Measurements from ENCODE around the gene ERVV-1. TPM values are rescaled to one million over a fixed set of nuclear protein-coding genes. Genes with fewer than 3 reads are reported as not detected.

The ERVV-1 gene
- polyA plus RNA-seq, 6 donors from 2014 or later, result not detected

DNA sequence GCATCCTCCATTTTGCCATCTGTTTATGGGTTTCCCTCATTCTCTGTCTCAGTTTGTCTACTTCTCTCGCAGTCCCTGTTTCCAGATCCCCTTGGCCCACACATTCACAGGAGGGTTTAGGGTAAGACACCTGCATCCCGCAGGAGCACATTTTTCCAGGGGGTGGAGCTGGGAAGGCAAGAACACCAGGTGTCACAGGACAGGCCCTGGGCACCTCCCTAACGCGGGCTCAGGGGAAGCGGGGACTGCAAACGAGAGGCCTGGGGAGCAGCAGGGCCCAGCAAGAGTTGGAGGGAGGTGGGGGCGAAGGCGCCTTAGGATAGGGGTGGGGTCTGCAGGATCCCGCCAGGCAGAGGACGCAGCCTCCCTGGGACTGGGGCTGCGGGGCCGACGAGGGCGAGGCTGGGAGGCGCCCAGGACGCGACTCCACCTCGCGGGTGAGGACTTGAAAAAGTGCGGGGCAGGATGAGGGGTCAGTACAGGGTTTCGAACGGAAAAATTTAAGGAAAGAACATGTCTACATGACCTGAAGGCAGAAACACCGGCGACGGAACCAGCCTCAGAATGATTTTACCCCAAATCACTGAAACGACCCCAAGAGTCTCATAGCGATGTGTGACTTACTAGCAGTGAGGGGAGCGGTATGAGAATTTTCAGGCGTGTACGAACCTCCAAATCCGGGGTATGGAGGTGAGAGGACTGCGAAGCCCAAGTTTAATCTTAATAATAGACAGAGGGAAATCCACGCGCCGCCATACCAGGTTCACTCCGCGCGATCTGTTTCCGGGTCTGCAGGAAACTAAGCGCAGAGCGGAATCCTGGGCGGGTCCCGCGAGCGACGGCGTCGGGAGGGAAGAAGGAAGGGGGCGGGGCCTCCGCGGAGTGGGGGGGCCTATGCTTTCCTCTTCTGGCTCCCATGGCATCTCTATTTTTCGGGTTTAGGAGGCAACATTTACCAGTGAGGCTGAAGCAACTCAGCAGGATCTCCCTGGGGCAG, 23.7 kb downstream of the ERVV-1 start:
- Mint-ChIP-seq H3K4me3 (peak overlapping the region in 7 of 8 donors; percentile 9 to 85 (median 71)), H3K4me1 (peaks cover 0 to 5% (median 4%) of the 10 kb centered on the region in 3 donors), H3K9me3 (peaks cover 13 to 72% (median 51%) of the 10 kb centered on the region in 7 donors), H3K27ac (peak overlapping the region in 2 of 6 donors; percentile 9 to 73), H3K36me3 (peaks cover 10 to 34% of the 10 kb centered on the region in 2 donors), H3K27me3 (peaks cover 19 to 39% (median 26%) of the 10 kb centered on the region in 3 donors)
- DNase-seq (no peak), ATAC-seq (ENCODE audit: low read depth in 2 of 2) (no peak)

DNA sequence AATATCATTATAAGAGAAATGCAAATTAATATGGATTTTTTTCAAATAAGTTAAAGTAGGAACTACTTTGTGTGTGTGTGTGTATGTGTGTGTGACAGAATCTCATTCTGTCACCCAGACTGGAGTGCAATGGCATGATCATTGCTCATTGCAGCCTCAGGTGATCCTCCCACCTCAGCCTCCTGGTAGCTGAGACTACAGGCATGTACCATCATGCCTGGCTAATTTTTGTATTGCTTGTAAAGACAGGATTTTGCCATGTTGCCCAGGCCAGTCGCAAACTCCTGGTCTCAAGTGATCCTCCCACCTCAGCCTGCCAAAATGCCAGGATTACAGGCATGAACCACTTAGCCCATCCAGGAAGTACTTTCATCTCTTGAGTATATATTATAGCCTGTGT, 27.6 kb downstream of the ERVV-1 start:
- H3K9me3 Mint-ChIP-seq, result peaks cover 12 to 65% (median 46%) of the 10 kb centered on the region in 7 donors
- H3K27me3 Mint-ChIP-seq, result peaks cover 10 to 28% (median 19%) of the 10 kb centered on the region in 3 donors
- peaks cover 10 to 28% of the 10 kb centered on the region in 2 donors for H3K36me3 Mint-ChIP-seq
- ATAC-seq (ENCODE audit: low read depth in 2 of 2) (no peak), DNase-seq (no peak)
- H3K4me3 Mint-ChIP-seq, result no peak overlapping the region
- peaks cover 0 to 5% (median 4%) of the 10 kb centered on the region in 3 donors for H3K4me1 Mint-ChIP-seq
- no peak overlapping the region for H3K27ac Mint-ChIP-seq

DNA sequence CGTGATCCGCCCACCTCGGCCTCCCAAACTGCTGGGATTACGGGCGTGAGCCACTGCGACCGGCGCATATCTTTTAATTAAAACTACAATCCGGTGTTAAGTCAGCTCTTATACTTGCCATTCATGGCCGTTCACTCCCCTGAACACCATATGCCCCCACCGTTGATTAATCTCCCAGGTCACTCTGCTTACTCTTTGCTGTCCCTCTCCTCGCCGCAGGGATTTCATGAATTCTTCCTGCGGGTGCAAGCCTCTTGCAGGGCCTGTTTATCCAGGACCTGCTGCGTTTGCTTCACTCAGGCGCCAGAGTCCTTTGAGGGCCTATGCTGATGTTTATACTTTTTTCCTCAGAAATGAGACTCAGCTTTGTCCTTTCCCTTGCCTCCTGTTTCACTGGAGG, 31.8 kb downstream of the ERVV-1 start:
- H3K4me3 Mint-ChIP-seq, result no peak overlapping the region
- H3K9me3 Mint-ChIP-seq, result peaks cover 4 to 63% (median 40%) of the 10 kb centered on the region in 7 donors
- DNase-seq, result no peak
- no peak for ATAC-seq (ENCODE audit: low read depth in 2 of 2)
- H3K27me3 Mint-ChIP-seq, result peaks cover 0 to 3% (median 0%) of the 10 kb centered on the region in 3 donors
- H3K4me1 Mint-ChIP-seq, result no peaks in the 10 kb centered on the region
- no peak overlapping the region for H3K27ac Mint-ChIP-seq
- peaks cover 6% of the 10 kb centered on the region in 2 donors for H3K36me3 Mint-ChIP-seq

DNA sequence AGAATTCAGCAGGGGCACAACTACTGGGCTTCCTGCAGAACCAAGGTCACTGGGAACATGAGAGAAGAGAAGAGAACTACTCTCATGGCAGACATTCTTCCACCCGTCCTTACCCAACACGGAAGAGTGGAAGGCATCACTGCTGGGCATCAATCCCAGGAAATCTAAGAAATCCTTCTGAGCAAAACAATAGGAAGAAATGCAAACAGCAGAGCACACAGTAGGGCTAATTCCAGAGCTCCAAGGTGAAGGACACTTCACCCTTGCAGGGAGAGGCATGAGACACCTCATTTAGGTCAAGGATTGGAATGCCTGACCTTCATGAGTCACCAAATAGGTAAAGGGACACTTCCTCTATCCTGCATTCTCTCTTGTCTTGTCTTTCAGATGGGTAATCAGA, 33.7 kb downstream of the ERVV-1 start:
- Mint-ChIP-seq H3K27me3 (no peaks in the 10 kb centered on the region), H3K4me1 (no peaks in the 10 kb centered on the region), H3K27ac (no peak overlapping the region), H3K9me3 (peaks cover 4 to 67% (median 39%) of the 10 kb centered on the region in 7 donors), H3K36me3 (peaks cover 0 to 9% of the 10 kb centered on the region in 2 donors), H3K4me3 (no peak overlapping the region)
- ATAC-seq (ENCODE audit: low read depth in 2 of 2) (no peak), DNase-seq (no peak)

DNA sequence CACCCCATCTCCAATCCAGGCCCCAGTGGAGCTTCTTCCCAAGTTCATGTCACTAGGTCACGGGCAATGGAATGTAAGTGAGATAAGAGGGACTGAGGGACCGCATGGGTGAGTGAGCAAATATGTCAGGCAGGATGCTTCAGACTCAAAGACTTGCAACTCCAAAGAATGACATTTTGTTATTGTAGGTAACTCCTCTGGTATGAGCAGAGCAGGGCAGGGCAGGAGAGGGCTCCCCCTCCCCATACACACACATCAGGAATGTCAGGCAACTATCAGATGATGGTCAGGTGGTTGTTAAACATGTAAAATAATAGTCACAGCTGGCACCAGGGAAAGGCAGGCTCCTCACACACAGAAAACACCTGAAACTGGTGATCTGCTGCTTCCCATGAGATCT, 41.4 kb downstream of the ERVV-1 start:
- DNase-seq, result no peak
- H3K4me1 Mint-ChIP-seq, result peaks cover 3 to 10% (median 5%) of the 10 kb centered on the region in 3 donors
- H3K36me3 Mint-ChIP-seq, result peaks cover 11 to 23% of the 10 kb centered on the region in 2 donors
- peaks cover 4 to 22% (median 21%) of the 10 kb centered on the region in 3 donors for H3K27me3 Mint-ChIP-seq
- peaks cover 13 to 86% (median 63%) of the 10 kb centered on the region in 7 donors for H3K9me3 Mint-ChIP-seq
- no peak for ATAC-seq (ENCODE audit: low read depth in 2 of 2)
- peak overlapping the region in 1 of 8 donors; percentile 16 for H3K4me3 Mint-ChIP-seq
- no peak overlapping the region for H3K27ac Mint-ChIP-seq

DNA sequence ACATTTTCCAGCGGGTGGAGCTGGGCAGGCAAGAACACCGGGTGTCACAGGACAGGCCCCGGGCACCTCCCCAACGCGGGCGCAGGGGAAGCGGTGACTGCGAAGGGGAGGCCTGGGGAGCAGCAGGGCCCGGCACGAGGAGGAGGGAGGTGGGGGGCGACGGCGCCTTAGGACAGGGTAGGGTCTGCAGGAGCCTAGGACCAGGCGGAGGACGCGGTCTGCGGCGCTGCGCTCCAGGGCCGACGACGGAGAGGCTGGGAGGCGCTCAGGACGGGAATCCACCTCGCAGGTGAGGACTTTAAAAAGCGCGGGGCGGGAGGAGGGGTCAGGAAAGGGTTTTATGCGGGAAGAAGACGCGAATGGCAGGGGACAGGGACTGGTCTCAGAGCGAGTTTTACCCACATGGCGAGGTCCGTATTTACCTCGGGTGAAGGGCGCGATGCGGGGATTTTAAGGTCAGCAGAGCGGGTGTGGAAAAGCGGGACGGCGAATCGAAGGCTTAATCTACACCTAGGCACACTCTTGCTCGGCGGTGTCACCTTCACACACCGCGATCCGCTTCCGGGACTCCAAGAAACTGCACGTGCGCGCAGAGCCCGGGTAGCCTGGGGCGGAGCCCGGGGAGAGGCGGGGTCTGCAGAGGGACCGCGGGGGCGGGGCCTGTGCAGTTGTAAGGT, 44.3 kb downstream of the ERVV-1 start:
- DNase-seq (no peak), ATAC-seq (ENCODE audit: low read depth in 2 of 2) (peak; percentile 34 to 46)
- H3K9me3 Mint-ChIP-seq, result peaks cover 13 to 82% (median 60%) of the 10 kb centered on the region in 7 donors
- peaks cover 3 to 13% (median 5%) of the 10 kb centered on the region in 3 donors for H3K4me1 Mint-ChIP-seq
- peaks cover 4 to 22% (median 21%) of the 10 kb centered on the region in 3 donors for H3K27me3 Mint-ChIP-seq
- H3K36me3 Mint-ChIP-seq, result peaks cover 11 to 23% of the 10 kb centered on the region in 2 donors
- H3K27ac Mint-ChIP-seq, result no peak overlapping the region
- H3K4me3 Mint-ChIP-seq, result peak overlapping the region in 6 of 8 donors; percentile 33 to 57 (median 46)

Other genes starting within 250 kb of the ERVV-1 start
- gene ZNF600, start 227.1 kb upstream of the ERVV-1 start, polyA plus RNA-seq (ENCODE audit: low read depth in 6 of 6), result 10 to 100 TPM in 4 of 6 donors, 1 to 10 TPM in 2; 8.2 to 21.9 (median 10.6) TPM
- 10 to 100 TPM; 16.7 to 37.8 (median 19.8) TPM for gene ZNF28, start 192.3 kb upstream of the ERVV-1 start, polyA plus RNA-seq (ENCODE audit: low read depth in 6 of 6)
- gene ZNF468, start 156.3 kb upstream of the ERVV-1 start, polyA plus RNA-seq (ENCODE audit: low read depth in 6 of 6), result 10 to 100 TPM; 22.0 to 44.5 (median 30.3) TPM
- 10 to 100 TPM in 2 of 6 donors, 1 to 10 TPM in 3, not detected in 1; 4.6 to 11.7 (median 7.3) TPM for gene ZNF320, start 116.3 kb upstream of the ERVV-1 start, polyA plus RNA-seq (ENCODE audit: low read depth in 6 of 6)
- 1 to 10 TPM in 5 of 6 donors, not detected in 1; 1.7 to 5.2 (median 4.1) TPM for gene ZNF888, start 90.5 kb upstream of the ERVV-1 start, polyA plus RNA-seq (ENCODE audit: low read depth in 6 of 6)
- 10 to 100 TPM; 12.1 to 22.9 (median 20.5) TPM for gene ZNF816, start 51.0 kb upstream of the ERVV-1 start, polyA plus RNA-seq (ENCODE audit: low read depth in 6 of 6)
- gene ERVV-2, start 30.8 kb downstream of the ERVV-1 start, polyA plus RNA-seq (ENCODE audit: low read depth in 6 of 6), result not detected
- gene ZNF160, start 89.5 kb downstream of the ERVV-1 start, polyA plus RNA-seq (ENCODE audit: low read depth in 6 of 6), result 10 to 100 TPM; 11.2 to 40.7 (median 25.5) TPM
- gene ZNF415, start 119.0 kb downstream of the ERVV-1 start, polyA plus RNA-seq (ENCODE audit: low read depth in 6 of 6), result 10 to 100 TPM in 2 of 6 donors, 1 to 10 TPM in 4; 4.6 to 22.2 (median 6.8) TPM
- 10 to 100 TPM in 3 of 6 donors, 1 to 10 TPM in 3; 3.4 to 13.3 (median 9.5) TPM for gene ZNF347, start 145.1 kb downstream of the ERVV-1 start, polyA plus RNA-seq (ENCODE audit: low read depth in 6 of 6)
- gene ZNF665, start 179.4 kb downstream of the ERVV-1 start, polyA plus RNA-seq (ENCODE audit: low read depth in 6 of 6), result 10 to 100 TPM; 17.6 to 36.9 (median 20.0) TPM
- gene ZNF677, start 241.0 kb downstream of the ERVV-1 start, polyA plus RNA-seq (ENCODE audit: low read depth in 6 of 6), result 10 to 100 TPM; 20.4 to 53.5 (median 32.5) TPM
- not detected for gene VN1R2, start 244.4 kb downstream of the ERVV-1 start, polyA plus RNA-seq (ENCODE audit: low read depth in 6 of 6)

Measured in naive B cell (primary cell).